Renal pelvis (tissue), 4 donors: ENCODE data around the gene NTRK3. TPM values are rescaled to one million over a fixed set of nuclear protein-coding genes. Genes with fewer than 3 reads are reported as not detected.

ENCODE experiments used
- DNase-seq: peaks from one replicate; pipeline ENCODE4 v3.0.0-alpha.2; 2013
- polyA plus RNA-seq, 3 donors: library from polyadenylated mRNA; unstranded; fragments of 120-200 nt; gene quantifications; one replicate each; pipeline ENCODE4 v1.2.1, GENCODE V29; 2013; ENCODE audit not compliant: insufficient read length in 3 of 3

NTRK3 gene
- polyA plus RNA-seq, 3 donors = 8.7 to 12.6 (median 9.1) TPM

DNA sequence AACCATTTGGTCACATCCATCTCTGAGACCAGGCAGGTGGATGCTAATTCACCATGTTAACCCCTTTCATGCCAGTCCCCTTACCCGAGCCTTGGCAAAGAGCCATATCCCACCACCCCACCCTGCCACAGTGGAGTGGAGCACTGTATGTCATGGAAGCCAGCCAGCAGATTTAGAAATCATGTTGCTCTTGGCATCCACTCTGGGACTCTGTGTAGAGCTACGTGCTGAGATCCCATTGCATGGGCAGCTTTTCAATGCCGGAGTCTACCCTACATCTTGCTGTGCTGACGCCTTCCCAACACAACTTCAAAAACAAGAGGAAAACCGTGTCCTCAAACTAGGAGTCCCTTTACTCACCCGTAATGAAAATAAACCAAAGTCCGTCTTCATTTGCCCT lies 131.0 kb downstream of the NTRK3 start:
- DNase-seq = no peak

GRCh38 chr15:88124199-88124598 lies 132.3 kb downstream of the NTRK3 start:
- DNase-seq = no peak

GRCh38 chr15:88121968-88122530 lies 134.5 kb downstream of the NTRK3 start:
- DNase-seq = no peak

GRCh38 chr15:88120026-88120425 lies 136.5 kb downstream of the NTRK3 start:
- DNase-seq = no peak

DNA sequence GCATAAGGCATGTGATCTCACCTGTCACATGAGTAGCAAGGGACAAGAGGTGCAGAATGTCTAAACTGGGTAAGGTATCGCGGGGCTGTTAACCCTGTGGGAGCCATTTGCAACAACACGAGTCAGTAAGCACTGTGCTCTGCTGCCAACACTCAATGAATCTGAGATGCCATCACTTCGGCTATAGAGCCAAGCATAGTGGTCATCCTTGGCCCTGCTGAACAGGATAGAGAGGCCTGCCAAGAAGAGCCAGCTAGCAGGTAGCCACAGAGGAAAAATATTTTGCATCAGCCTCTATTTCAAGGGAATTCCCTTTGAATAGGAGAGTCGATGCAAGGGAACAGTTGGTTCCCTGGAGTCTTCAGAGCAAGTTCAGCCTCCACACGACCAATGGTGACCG lies 137.8 kb downstream of the NTRK3 start:
- DNase-seq = no peak

DNA sequence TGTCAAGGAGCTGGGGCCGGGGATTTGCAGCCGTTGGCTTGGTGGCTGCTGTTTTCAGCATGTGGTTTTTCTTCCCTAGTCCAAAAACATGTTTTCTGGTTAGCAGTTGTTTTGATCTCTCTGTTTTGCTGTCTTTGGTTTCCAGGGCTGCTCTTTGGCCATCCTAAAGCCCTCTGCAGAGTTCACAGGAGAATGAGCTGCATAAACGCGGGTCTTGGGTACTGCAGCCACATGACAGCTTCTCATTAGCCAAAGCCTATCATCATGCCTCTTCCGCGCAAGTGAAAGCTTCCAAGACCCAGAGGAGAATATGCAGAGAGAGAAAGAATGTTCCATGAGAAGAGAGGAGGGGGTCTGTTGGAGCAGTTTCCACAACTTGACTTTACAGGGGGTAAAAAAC lies 138.5 kb downstream of the NTRK3 start:
- no peak for DNase-seq

DNA sequence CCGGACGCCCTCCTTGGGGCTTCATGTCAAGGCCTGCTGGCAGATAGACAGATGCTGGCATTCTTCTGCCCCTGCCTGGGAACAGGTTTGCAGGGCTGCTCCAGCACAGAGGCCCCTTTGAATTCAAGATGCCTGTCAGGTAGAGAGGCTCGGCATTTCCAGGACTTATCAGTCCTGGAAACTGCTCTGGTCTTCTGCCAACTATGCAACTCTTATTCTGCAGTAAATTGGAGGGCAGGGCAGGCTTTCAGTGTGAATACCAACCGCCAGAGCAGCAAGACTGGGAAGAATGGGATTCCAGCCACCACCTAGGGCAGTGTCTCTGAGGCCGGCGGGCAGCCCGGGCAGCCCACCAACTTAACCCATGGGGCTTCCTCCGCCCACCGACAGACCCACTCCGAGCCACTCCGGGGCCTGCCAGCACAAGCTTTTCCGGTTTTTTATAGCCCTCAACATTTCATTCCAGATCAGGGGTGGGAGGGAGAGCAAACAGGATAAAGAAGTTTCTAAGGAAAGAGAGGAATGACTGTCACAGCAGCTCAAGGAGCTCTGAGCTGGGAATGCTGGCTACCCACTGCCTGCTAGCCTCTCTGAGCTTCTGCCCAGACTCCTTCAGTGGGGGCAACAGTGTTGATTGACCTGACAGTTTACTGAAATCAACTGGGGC lies 140.9 kb downstream of the NTRK3 start:
- no peak for DNase-seq

DNA sequence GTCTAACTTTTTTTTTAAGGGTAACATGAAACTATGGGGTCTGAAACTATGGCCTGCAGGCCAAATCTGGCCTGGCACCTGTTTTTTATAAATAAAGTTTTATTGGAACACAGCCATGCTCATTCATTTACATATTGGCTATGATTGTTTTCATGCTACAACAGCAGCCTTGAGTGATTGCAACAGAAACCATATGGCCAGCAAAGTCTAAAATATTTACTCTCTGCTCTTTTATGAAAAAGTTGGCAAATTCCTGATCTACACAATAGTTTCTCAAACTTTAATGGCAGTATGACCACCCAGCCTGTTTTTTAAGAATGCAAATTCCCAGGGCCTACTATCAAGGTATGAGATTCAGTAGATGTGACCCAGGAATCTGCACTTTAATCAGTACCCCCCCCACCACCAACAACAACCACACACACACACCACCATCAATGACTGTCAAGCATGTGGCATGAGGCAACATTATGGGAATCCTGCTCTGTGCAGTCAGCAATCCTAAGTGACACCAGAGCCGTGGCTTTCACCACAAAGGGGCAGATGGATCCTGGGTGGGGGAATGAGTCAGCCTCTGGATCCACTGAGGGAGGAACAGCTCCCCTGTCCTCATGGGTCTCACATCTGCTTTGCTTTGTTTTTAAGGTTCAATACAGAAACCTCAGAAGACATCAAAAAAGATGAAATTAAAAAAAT lies 142.8 kb downstream of the NTRK3 start:
- DNase-seq = no peak

DNA sequence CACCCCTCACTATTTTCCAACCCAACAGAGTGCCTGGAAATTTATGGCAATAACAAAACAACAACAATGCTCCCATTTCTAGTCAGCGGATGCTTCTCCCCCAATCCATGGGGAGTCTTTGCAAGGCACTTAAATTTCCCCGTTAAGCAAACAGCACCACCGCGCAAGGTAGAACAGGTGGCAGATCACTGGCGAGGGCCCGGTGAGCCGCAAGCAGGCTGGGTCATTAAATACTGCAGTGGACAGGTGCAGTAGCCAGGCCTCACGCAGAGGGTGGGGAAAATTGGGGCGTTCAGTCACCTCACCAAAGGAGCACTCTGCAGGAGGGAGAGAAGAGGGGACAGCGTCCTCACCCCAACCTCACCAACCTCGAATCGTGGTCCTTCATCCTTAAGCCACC lies 147.5 kb downstream of the NTRK3 start:
- DNase-seq = no peak

- no peak for DNase-seq
Measured at GRCh38 chr15:88108477-88108876, 148.1 kb downstream of the NTRK3 start.

GRCh38 chr15:88106074-88106473 lies 150.5 kb downstream of the NTRK3 start:
- no peak for DNase-seq

DNA sequence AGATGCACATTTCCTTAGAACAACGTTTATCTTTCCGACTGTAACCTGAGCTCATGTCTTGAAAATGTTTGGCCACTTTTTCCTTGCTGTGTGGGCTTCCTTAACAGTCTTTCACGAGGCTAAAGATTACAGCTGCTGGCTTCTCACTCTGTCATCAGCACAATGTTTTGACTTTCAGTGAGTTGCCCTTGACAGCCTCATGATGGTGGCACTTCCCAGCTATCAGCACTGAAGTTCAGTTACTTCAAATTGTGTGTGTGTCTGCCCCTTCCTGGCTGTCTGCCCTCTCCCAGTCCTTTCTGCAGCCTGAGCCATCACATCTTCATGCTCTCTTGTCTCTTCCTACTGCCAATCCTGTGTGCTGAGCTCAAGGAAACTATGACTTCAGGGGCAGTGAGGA lies 152.2 kb downstream of the NTRK3 start:
- no peak for DNase-seq

- DNase-seq = no peak
Measured at GRCh38 chr15:88100181-88100580, 156.4 kb downstream of the NTRK3 start.

DNA sequence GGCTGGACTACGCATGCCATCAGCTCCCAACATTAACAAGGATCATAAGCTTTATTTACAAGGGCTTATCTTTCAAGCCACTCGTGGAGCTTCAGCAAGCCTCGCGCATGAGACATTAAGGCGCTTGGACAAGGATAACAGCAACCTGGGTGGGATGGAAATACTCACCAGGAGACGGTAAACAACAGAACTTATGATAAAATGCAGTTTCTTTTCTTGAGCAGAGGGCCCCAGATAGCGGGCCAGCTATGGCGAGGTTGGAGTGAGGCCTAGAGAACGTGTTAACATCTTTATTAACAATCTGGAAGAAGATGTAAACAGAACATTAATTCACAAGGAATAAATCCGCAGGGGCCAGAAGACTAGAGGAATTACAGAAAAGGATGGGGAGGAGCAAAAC lies 158.2 kb downstream of the NTRK3 start:
- DNase-seq = no peak

DNA sequence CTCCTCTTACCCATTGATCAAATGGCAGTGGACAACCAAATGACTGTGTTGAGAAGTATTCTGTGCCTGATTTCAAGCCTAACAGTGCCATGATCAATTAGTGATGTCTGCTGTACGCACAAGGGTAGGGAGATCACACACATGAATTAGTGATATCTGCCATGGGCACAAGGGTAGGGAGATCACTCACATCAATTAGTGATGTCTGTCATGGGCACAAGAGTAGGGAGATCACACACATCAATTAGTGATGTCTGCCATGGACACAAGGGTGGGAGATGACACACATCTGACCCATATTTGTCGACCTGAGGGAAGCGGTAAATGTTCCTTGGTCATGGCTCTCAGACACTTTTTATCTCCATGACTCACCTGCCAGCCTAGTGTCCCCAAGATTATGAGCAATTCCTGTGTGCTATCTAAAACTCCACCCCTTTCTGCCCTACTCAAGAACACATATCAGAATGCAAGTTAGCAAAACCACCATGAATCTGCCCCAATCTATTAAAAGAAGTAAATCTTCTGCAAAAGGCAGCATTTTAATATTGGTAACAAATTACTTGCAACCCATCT lies 165.0 kb downstream of the NTRK3 start:
- DNase-seq = no peak

GRCh38 chr15:88090481-88091011 lies 166.0 kb downstream of the NTRK3 start:
- DNase-seq = no peak

DNA sequence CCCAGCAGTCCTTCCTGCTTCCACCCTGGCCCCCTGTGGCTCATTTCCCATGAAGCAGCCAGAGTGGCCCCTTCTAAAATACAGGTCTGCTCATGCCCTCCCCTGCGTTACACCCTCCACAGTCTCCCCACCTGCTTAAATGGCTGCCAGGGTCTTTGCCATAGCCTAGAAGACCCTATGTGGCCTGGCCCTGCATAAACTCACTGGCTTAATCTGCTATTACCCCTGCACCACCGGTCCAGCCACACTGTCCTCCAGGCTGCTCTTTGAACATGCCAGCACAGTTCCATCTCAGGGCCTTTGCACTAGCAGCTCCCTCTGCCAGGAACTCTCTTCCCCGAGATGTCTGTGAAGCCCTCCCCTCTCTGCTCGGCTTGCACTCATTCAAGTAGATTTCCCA lies 166.8 kb downstream of the NTRK3 start:
- DNase-seq = no peak

DNA sequence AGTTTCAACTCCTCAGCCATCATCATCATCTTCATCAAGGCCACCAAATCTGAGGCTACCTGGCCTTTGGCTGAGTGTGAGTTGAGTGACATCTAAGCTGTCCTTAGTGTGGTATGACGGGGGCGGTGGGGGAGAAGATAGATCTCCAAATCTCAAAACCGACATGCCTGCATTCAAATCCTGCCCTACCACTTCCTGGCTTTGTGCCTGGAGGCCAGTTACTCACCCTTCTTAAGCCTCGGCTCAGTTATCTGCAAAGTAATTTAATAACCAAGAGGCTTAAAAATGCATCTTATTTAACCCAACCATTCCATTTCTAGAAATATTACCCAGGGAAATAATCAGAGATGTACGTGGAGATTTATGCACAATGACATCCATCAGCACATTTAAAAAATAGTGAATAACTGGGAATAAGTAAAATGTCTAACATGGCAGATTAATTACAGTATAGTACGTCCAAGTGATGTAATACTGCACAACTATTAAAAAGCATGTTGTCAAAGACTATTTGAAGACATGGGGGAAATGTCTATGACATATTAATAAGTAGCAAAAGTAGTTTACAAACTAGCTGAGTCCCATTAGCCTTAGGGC lies 167.4 kb downstream of the NTRK3 start:
- no peak for DNase-seq

- no peak for DNase-seq
Measured at GRCh38 chr15:88083811-88084760, 172.5 kb downstream of the NTRK3 start.

GRCh38 chr15:88080616-88081015 lies 175.9 kb downstream of the NTRK3 start:
- no peak for DNase-seq

GRCh38 chr15:88077296-88078020 lies 179.1 kb downstream of the NTRK3 start:
- DNase-seq = no peak
